CD4-positive, alpha-beta memory T cell (primary cell): ENCODE measurements around the gene GRPEL1. TPM values are rescaled to one million over a fixed set of nuclear protein-coding genes. Genes with fewer than 3 reads are reported as not detected.
"Not testable (repeated sequence)": the region's sequence is repeated elsewhere in the genome, so short reads cannot be mapped to it uniquely, and the experiment has no call there.

Experiments
- CTCF ChIA-PET: fragments of 350-600 bp; sonication (Branson Sonifier 250); formaldehyde crosslinking; loops from one replicate; lab custom pipeline; 2021; ENCODE audit warnings: inconsistent platforms; ENCODE audit not compliant: partially characterized antibody; lab: Charles Lee
- POLR2A ChIA-PET: fragments of 350-600 bp; sonication (Branson Sonifier 250); formaldehyde crosslinking; loops from one replicate; lab custom pipeline; 2021; ENCODE audit not compliant: partially characterized antibody; lab: Charles Lee
- DNase-seq, 5 donors: peaks; one replicate each; pipeline versions ENCODE4 v3.0.0 to v3.0.0-alpha.2; 2020 to 2022; ENCODE audit warnings: mixed read lengths in 1 of 5
- H3K27ac ChIP-seq: one replicate; pipeline ENCODE4 v1.7.0; 2013; ENCODE audit warnings: low read depth, low read length
- H3K27me3 ChIP-seq: 2 replicates; pipeline ENCODE4 v1.7.0; 2013; ENCODE audit warnings: mild to moderate bottlenecking, low read length, moderate library complexity; ENCODE audit not compliant: insufficient read depth
- H3K36me3 ChIP-seq: 2 replicates; pipeline ENCODE4 v1.7.0; 2013; ENCODE audit warnings: mild to moderate bottlenecking, low read length, moderate library complexity; ENCODE audit not compliant: insufficient read depth
- H3K4me1 ChIP-seq: 2 replicates; pipeline ENCODE4 v1.7.0; 2013; ENCODE audit warnings: mild to moderate bottlenecking, low read length, moderate library complexity; ENCODE audit not compliant: insufficient read depth
- H3K4me3 ChIP-seq, 2 donors: one replicate each; pipeline ENCODE4 v1.7.0; 2013; ENCODE audit warnings: low read length in 2 of 2, mild to moderate bottlenecking in 1 of 2
- H3K9me3 ChIP-seq, 2 donors: one replicate each; pipeline ENCODE4 v1.7.0; 2013; ENCODE audit warnings: low read length in 2 of 2, control low read depth in 1 of 2; ENCODE audit not compliant: control insufficient read depth in 1 of 2
- H3K27ac Mint-ChIP-seq, 7 donors: one replicate each; pipeline ENCODE4 v1.8.0; 2020 to 2021; ENCODE audit warnings: mixed read lengths in 7 of 7, mild to moderate bottlenecking in 6 of 7, inconsistent platforms in 3 of 7, moderate library complexity in 3 of 7
- H3K27me3 Mint-ChIP-seq, 2 donors: one replicate each; pipeline ENCODE4 v1.8.0; 2020 to 2021; ENCODE audit warnings: mixed read lengths in 2 of 2
- H3K36me3 Mint-ChIP-seq, 2 donors: one replicate each; pipeline ENCODE4 v1.8.0; 2020 to 2021; ENCODE audit warnings: mixed read lengths in 2 of 2, inconsistent platforms in 1 of 2, mild to moderate bottlenecking in 1 of 2
- H3K4me1 Mint-ChIP-seq, 4 donors: one replicate each; pipeline ENCODE4 v1.8.0; 2020 to 2021; ENCODE audit warnings: mixed read lengths in 4 of 4, mild to moderate bottlenecking in 1 of 4
- H3K4me3 Mint-ChIP-seq, 8 donors: one replicate each; pipeline ENCODE4 v1.8.0; 2020 to 2021; ENCODE audit warnings: mixed read lengths in 8 of 8, mild to moderate bottlenecking in 7 of 8, moderate library complexity in 6 of 8, inconsistent platforms in 3 of 8
- H3K9me3 Mint-ChIP-seq, 8 donors: one replicate each; pipeline ENCODE4 v1.8.0; 2020 to 2021; ENCODE audit warnings: mixed read lengths in 8 of 8, mild to moderate bottlenecking in 5 of 8, inconsistent platforms in 3 of 8, moderate library complexity in 1 of 8
- intact Hi-C: fragments of 100-400 bp; cut with micrococcal nuclease; formaldehyde crosslinking; loops from one replicate; pipeline ENCODE4 v1.15.1; 2023
- polyA plus RNA-seq, 2 donors: library from polyadenylated mRNA; unstranded; fragments of 300-500 nt; fragmentation: Illumina TruSeq; gene quantifications; one replicate each; pipeline ENCODE4 v1.2.3, GENCODE V29; 2021
- total RNA-seq, 2 experiments: library from RNA; stranded (reverse); gene quantifications; one replicate each; pipeline ENCODE4 v1.2.3, GENCODE V29; 2021

The GRPEL1 gene
- total and polyA plus RNA-seq, 4 experiments from 2014 or later, result 35.3 to 77.2 (median 46.9) TPM

GRCh38 chr4:7079909-7080308 is 12.0 kb upstream of the GRPEL1 start:
- peaks cover 22 to 25% of the 10 kb centered on the region in 2 donors for H3K27me3 Mint-ChIP-seq
- intact Hi-C loops, H3K9me3 Mint-ChIP-seq, H3K36me3 Mint-ChIP-seq, POLR2A ChIA-PET, H3K27me3 ChIP-seq, DNase-seq, H3K36me3 ChIP-seq, H3K4me1 Mint-ChIP-seq, H3K4me3 ChIP-seq, H3K4me3 Mint-ChIP-seq, H3K4me1 ChIP-seq, H3K27ac ChIP-seq, H3K9me3 ChIP-seq: not testable (repeated sequence)
- H3K27ac Mint-ChIP-seq, result peak overlapping the region in 1 of 7 donors; percentile 59
- CTCF ChIA-PET, result interaction anchor here (0.8 to 1.4 kb wide), 4 partner anchors 9 to 361 kb away, joined by 3 to 7 read pairs (median 3); partner anchors contain the start of gene TADA2B

GRCh38 chr4:7079483-7079882 is 11.6 kb upstream of the GRPEL1 start:
- DNase-seq, H3K4me1 ChIP-seq, H3K27ac Mint-ChIP-seq, H3K27ac ChIP-seq, H3K4me1 Mint-ChIP-seq, H3K36me3 Mint-ChIP-seq, H3K27me3 ChIP-seq, H3K4me3 ChIP-seq, H3K36me3 ChIP-seq, H3K9me3 ChIP-seq, intact Hi-C loops, H3K4me3 Mint-ChIP-seq, POLR2A ChIA-PET, H3K9me3 Mint-ChIP-seq: not testable (repeated sequence)
- CTCF ChIA-PET, result interaction anchor here (0.6 to 1.4 kb wide), 6 partner anchors 9 to 361 kb away, joined by 3 to 7 read pairs (median 4); partner anchors contain the start of gene TADA2B
- H3K27me3 Mint-ChIP-seq, result peaks cover 18 to 22% of the 10 kb centered on the region in 2 donors

DNA sequence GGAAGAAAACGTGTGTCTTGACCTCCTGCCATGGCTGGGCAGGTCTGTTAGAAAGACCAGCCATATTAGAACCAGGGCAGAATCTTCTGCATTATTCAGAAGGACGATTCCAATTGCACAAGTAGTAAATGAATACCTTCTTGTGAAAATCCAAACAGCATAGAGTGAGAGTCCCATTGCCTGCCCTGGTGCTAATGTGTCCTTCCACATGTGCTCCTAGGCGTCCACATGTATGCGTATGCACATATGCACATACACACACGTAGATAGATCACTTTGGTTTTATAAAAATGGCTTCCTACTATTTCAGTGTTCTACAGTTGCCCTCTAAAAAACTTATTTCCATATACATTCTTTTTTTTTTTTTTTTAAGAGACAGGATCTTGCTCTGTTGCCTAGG is 10.2 kb upstream of the GRPEL1 start:
- intact Hi-C loops, result no loop called here
- Mint-ChIP-seq H3K4me1 (peaks cover 0 to 3% (median under 1%) of the 10 kb centered on the region in 4 donors), H3K27me3 (peaks cover 8 to 12% of the 10 kb centered on the region in 2 donors), H3K9me3 (peaks cover 0 to 8% (median 3%) of the 10 kb centered on the region in 8 donors), H3K4me3 (no peak overlapping the region), H3K36me3 (no peaks in the 10 kb centered on the region), H3K27ac (no peak overlapping the region)
- CTCF ChIA-PET, result interaction anchor here (1.3 kb wide), 1 partner anchor 204 kb away, joined by 3 read pairs; no protein-coding TSS in a partner anchor
- DNase-seq, result no peak
- no peaks in the 10 kb centered on the region for H3K4me1 ChIP-seq
- H3K36me3 ChIP-seq, result no peaks in the 10 kb centered on the region
- no peaks in the 10 kb centered on the region for H3K27me3 ChIP-seq
- H3K4me3 ChIP-seq, result no peak overlapping the region
- POLR2A ChIA-PET, result interaction anchor here (1.1 kb wide), 1 partner anchor 35 kb away, joined by 4 read pairs; the partner anchor contains the start of gene TADA2B
- no peak overlapping the region for H3K27ac ChIP-seq
- no peaks in the 10 kb centered on the region for H3K9me3 ChIP-seq

- Mint-ChIP-seq H3K27ac (no peak overlapping the region), H3K4me3 (no peak overlapping the region), H3K4me1 (peaks cover 0 to 3% (median under 1%) of the 10 kb centered on the region in 4 donors), H3K36me3 (no peaks in the 10 kb centered on the region), H3K9me3 (peaks cover 0 to 8% (median 3%) of the 10 kb centered on the region in 8 donors), H3K27me3 (peaks cover 5 to 9% of the 10 kb centered on the region in 2 donors)
- no peaks in the 10 kb centered on the region for H3K36me3 ChIP-seq
- no peaks in the 10 kb centered on the region for H3K9me3 ChIP-seq
- H3K4me1 ChIP-seq, result no peaks in the 10 kb centered on the region
- intact Hi-C loops, result no loop called here
- no peak for DNase-seq
- ChIA-PET CTCF (interaction anchor here (1.3 kb wide), 1 partner anchor 204 kb away, joined by 3 read pairs; no protein-coding TSS in a partner anchor), POLR2A (interaction anchor here (1.1 kb wide), 1 partner anchor 34 kb away, joined by 4 read pairs; the partner anchor contains the start of gene TADA2B)
- H3K27ac ChIP-seq, result no peak overlapping the region
- no peaks in the 10 kb centered on the region for H3K27me3 ChIP-seq
- H3K4me3 ChIP-seq, result no peak overlapping the region
These were observed 9.5 kb upstream of the GRPEL1 start for GRCh38 chr4:7077371-7077770.

- Mint-ChIP-seq H3K4me3 (no peak overlapping the region), H3K27ac (no peak overlapping the region), H3K27me3 (peaks cover 2 to 8% of the 10 kb centered on the region in 2 donors), H3K36me3 (no peaks in the 10 kb centered on the region), H3K9me3 (peaks cover 0 to 7% (median 3%) of the 10 kb centered on the region in 8 donors), H3K4me1 (peaks cover 0 to 3% (median 0%) of the 10 kb centered on the region in 4 donors)
- Histone ChIP-seq H3K27ac (no peak overlapping the region), H3K27me3 (no peaks in the 10 kb centered on the region), H3K36me3 (no peaks in the 10 kb centered on the region), H3K9me3 (no peaks in the 10 kb centered on the region), H3K4me3 (no peak overlapping the region), H3K4me1 (no peaks in the 10 kb centered on the region)
- intact Hi-C loops, result no loop called here
- DNase-seq, result no peak
- POLR2A ChIA-PET, result interaction anchor here (1.1 kb wide), 1 partner anchor 34 kb away, joined by 4 read pairs; the partner anchor contains the start of gene TADA2B
- CTCF ChIA-PET, result interaction anchor here (1.3 kb wide), 1 partner anchor 203 kb away, joined by 3 read pairs; no protein-coding TSS in a partner anchor
These were observed 8.8 kb upstream of the GRPEL1 start for GRCh38 chr4:7076696-7077082.

DNA sequence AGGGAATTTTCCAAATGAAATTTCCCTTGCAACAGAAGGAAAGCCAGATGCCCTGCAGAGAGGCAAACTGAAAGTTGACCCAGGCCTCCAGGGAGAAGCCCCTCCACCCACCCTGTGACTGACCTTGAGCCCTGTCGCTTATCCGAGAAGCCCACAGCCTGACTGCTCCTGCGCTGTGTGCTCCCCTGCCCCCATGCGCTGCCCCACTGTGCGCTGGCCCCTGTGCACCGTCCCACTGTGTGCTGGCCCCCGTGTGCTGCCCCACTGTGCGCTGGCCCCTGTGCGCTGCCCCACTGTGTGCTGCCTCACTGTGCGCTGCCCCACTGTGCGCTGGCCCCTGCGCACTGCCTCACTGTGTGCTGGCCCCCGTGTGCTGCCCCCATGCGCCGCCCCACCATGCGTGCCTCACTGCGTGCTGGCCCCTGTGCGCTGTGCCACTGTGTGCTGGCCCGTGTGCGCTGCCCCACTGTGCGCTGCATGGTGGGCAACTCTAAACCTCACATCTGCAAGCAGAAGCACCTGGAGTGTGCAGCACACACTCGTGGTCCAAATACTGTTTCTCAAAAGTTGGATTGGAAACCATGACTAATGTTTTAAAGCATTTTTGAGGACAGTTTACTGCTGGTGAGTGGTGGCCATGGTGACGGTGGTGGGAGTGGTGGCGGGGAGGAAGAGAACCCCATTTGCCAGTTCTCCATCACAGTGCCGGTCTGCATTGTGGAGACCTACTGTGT is 8.3 kb upstream of the GRPEL1 start:
- CTCF ChIA-PET, result interaction anchor here (1.5 kb wide), 1 partner anchor 356 kb away, joined by 4 read pairs; no protein-coding TSS in a partner anchor
- no peaks in the 10 kb centered on the region for H3K4me1 ChIP-seq
- Mint-ChIP-seq H3K9me3 (peaks cover 0 to 7% (median 3%) of the 10 kb centered on the region in 8 donors), H3K36me3 (no peaks in the 10 kb centered on the region), H3K4me3 (no peak overlapping the region), H3K4me1 (peaks cover 0 to 3% (median 0%) of the 10 kb centered on the region in 4 donors), H3K27ac (no peak overlapping the region), H3K27me3 (peaks cover 2 to 5% of the 10 kb centered on the region in 2 donors)
- H3K27me3 ChIP-seq, result no peaks in the 10 kb centered on the region
- H3K36me3 ChIP-seq, result no peaks in the 10 kb centered on the region
- H3K9me3 ChIP-seq, result no peaks in the 10 kb centered on the region
- no peak for DNase-seq
- H3K4me3 ChIP-seq, result no peak overlapping the region
- no peak overlapping the region for H3K27ac ChIP-seq
- POLR2A ChIA-PET, result no interaction called here
- intact Hi-C loops, result no loop called here

GRCh38 chr4:7074426-7074825 is 6.6 kb upstream of the GRPEL1 start:
- Histone ChIP-seq H3K4me3 (no peak overlapping the region), H3K4me1 (peaks cover 5% of the 10 kb centered on the region), H3K27ac (no peak overlapping the region), H3K9me3 (no peaks in the 10 kb centered on the region), H3K36me3 (no peaks in the 10 kb centered on the region), H3K27me3 (no peaks in the 10 kb centered on the region)
- Mint-ChIP-seq H3K27ac (no peak overlapping the region), H3K4me1 (peaks cover 5 to 13% (median 8%) of the 10 kb centered on the region in 4 donors), H3K4me3 (no peak overlapping the region), H3K9me3 (peaks cover 0 to 1% (median 0%) of the 10 kb centered on the region in 8 donors), H3K27me3 (peaks cover 1 to 2% of the 10 kb centered on the region in 2 donors), H3K36me3 (no peaks in the 10 kb centered on the region)
- intact Hi-C loops, result no loop called here
- no peak for DNase-seq
- POLR2A ChIA-PET, result no interaction called here
- CTCF ChIA-PET, result interaction anchor here (1.0 to 1.5 kb wide), 2 partner anchors 28 to 354 kb away, joined by 3 to 4 read pairs; no protein-coding TSS in a partner anchor
